Bronchial epithelial cell (primary cell): Measurements from ENCODE around the gene IBA57. TPM values are rescaled to one million over a fixed set of nuclear protein-coding genes. Genes with fewer than 3 reads are reported as not detected.

ENCODE experiments used
- DNase-seq: peaks from one replicate; pipeline ENCODE4 v3.0.0-alpha.2; 2010; ENCODE audit warnings: low read depth
- FAIRE-seq: peaks from 2 replicates; lab custom pipeline; 2011; peaks lifted over from hg19 to GRCh38; lab: Jason Lieb, UNC
- H3K27me3 ChIP-seq: 2 replicates; pipeline ENCODE4 v1.5.1; 2011; ENCODE audit warnings: low read length; ENCODE audit not compliant: control insufficient read depth, insufficient read depth
- H3K36me3 ChIP-seq: 2 replicates; pipeline ENCODE4 v1.5.1; 2011; ENCODE audit warnings: low read length; ENCODE audit not compliant: control insufficient read depth, insufficient read depth
- H3K4me3 ChIP-seq: 2 replicates; pipeline ENCODE4 v1.5.1; 2011; ENCODE audit warnings: mild to moderate bottlenecking, low read depth, low read length, control low read depth
- total RNA-seq: library from RNA; depleted of rRNA; stranded (reverse); fragments of >200 nt; gene quantifications from 2 replicates; pipeline ENCODE4 v1.2.1, GENCODE V29; 2014
- TF ChIP-seq, protein P1 (sequence below): IDR thresholded peaks from 2 replicates; pipeline ENCODE4 v1.5.1; 2011; ENCODE audit warnings: mild to moderate bottlenecking, moderate library complexity, low read length, control low read depth, inconsistent platforms; ENCODE audit not compliant: insufficient read depth, severe bottlenecking

Gene IBA57
- total RNA-seq, 1 donor from 2014 or later, result 2.6 TPM

GRCh38 chr1:228175316-228176023 lies 9.9 kb downstream of the IBA57 start:
- TF ChIP-seq, protein P1, sequence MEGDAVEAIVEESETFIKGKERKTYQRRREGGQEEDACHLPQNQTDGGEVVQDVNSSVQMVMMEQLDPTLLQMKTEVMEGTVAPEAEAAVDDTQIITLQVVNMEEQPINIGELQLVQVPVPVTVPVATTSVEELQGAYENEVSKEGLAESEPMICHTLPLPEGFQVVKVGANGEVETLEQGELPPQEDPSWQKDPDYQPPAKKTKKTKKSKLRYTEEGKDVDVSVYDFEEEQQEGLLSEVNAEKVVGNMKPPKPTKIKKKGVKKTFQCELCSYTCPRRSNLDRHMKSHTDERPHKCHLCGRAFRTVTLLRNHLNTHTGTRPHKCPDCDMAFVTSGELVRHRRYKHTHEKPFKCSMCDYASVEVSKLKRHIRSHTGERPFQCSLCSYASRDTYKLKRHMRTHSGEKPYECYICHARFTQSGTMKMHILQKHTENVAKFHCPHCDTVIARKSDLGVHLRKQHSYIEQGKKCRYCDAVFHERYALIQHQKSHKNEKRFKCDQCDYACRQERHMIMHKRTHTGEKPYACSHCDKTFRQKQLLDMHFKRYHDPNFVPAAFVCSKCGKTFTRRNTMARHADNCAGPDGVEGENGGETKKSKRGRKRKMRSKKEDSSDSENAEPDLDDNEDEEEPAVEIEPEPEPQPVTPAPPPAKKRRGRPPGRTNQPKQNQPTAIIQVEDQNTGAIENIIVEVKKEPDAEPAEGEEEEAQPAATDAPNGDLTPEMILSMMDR, result no peak
- FAIRE-seq (no peak), DNase-seq (no peak)
- Histone ChIP-seq H3K36me3 (peaks cover 7% of the 10 kb centered on the region), H3K27me3 (no peaks in the 10 kb centered on the region), H3K4me3 (no peak overlapping the region)

- H3K36me3 ChIP-seq, result peaks cover 7% of the 10 kb centered on the region
- H3K4me3 ChIP-seq, result no peak overlapping the region
- TF ChIP-seq, protein P1, result no peak
- FAIRE-seq, result no peak
- DNase-seq, result no peak
- no peaks in the 10 kb centered on the region for H3K27me3 ChIP-seq
Measured at GRCh38 chr1:228176024-228176395, 10.4 kb downstream of the IBA57 start.

- Histone ChIP-seq H3K36me3 (peaks cover 7% of the 10 kb centered on the region), H3K27me3 (no peaks in the 10 kb centered on the region), H3K4me3 (no peak overlapping the region)
- TF ChIP-seq, protein P1, result no peak
- FAIRE-seq (no peak), DNase-seq (no peak)
Measured at GRCh38 chr1:228176461-228177182, 11.0 kb downstream of the IBA57 start.

- peaks cover 7% of the 10 kb centered on the region for H3K36me3 ChIP-seq
- TF ChIP-seq, protein P1, result no peak
- FAIRE-seq (no peak), DNase-seq (no peak)
- H3K4me3 ChIP-seq, result no peak overlapping the region
- no peaks in the 10 kb centered on the region for H3K27me3 ChIP-seq
Measured at GRCh38 chr1:228177183-228177475, 11.5 kb downstream of the IBA57 start.

- no peak for FAIRE-seq
- DNase-seq, result no peak
- TF ChIP-seq, protein P1, result no peak
- Histone ChIP-seq H3K27me3 (no peaks in the 10 kb centered on the region), H3K4me3 (no peak overlapping the region), H3K36me3 (peaks cover 7% of the 10 kb centered on the region)
Measured at GRCh38 chr1:228177721-228178710, 12.4 kb downstream of the IBA57 start.
